Gastrocnemius medialis (tissue), 4 donors: Measurements from ENCODE around the gene DIABLO. TPM values are rescaled to one million over a fixed set of nuclear protein-coding genes. Genes with fewer than 3 reads are reported as not detected.

Source experiments
- ATAC-seq, 2 donors: fragments of 150-250 bp; one replicate each; pipeline ENCODE4 v1.9.1; 2016
- DNase-seq, 2 donors: peaks; one replicate each; pipeline ENCODE4 v3.0.0-alpha.2; 2019
- H3K27ac ChIP-seq, 4 donors: fragments of 200-600 bp; sonication (generic); 1 replicate in 1 of 4; 2 replicates in 3 of 4; pipeline ENCODE4 v1.5.1; 2016 to 2018; ENCODE audit warnings: mild to moderate bottlenecking in 2 of 4, moderate library complexity in 1 of 4
- H3K27me3 ChIP-seq, 3 donors: fragments of 200-600 bp; sonication (generic) in 2 of 3; 1 replicate in 1 of 3; 2 replicates in 2 of 3; pipeline versions ENCODE4 v1.5.1 to v1.6.0; 2016 to 2019; ENCODE audit warnings: mild to moderate bottlenecking in 1 of 3, moderate library complexity in 1 of 3
- H3K36me3 ChIP-seq, 2 donors: fragments of 200-600 bp; sonication (generic) in 1 of 2; one replicate each; pipeline ENCODE4 v1.5.1; 2017 to 2018
- H3K4me1 ChIP-seq, 2 donors: fragments of 200-600 bp; sonication (generic) in 1 of 2; one replicate each; pipeline ENCODE4 v1.5.1; 2016 to 2017; ENCODE audit warnings: mild to moderate bottlenecking in 2 of 2
- H3K4me3 ChIP-seq, 4 donors: fragments of 200-600 bp; sonication (generic) in 3 of 4; 1 replicate in 1 of 4; 2 replicates in 3 of 4; pipeline ENCODE4 v1.5.1; 2016 to 2019; ENCODE audit warnings: mild to moderate bottlenecking in 2 of 4
- H3K9me3 ChIP-seq, 3 donors: fragments of 200-600 bp; sonication (generic) in 2 of 3; 1 replicate in 1 of 3; 2 replicates in 2 of 3; pipeline ENCODE4 v1.5.1; 2016 to 2019
- POLR2A ChIP-seq, 2 donors: fragments of 450-650 bp; IDR thresholded peaks; one replicate each; pipeline ENCODE4 v1.6.1; 2017; ENCODE audit warnings: antibody characterized with exemption in 2 of 2, mild to moderate bottlenecking in 2 of 2, moderate library complexity in 2 of 2
- in situ Hi-C, 4 donors: fragments of 200-750 bp; cut with MboI; loops; one replicate each; pipeline versions ENCODE4 v1.15.0 to v1.8.0; 2017; ENCODE audit warnings: low sequenced_read_pairs in 4 of 4
- intact Hi-C: fragments of 100-400 bp; cut with DNase I; formaldehyde crosslinking; loops from one replicate; pipeline ENCODE4 v1.15.1; 2023; ENCODE audit warnings: low total_unique reads
- total RNA-seq, 4 donors: library from RNA; depleted of rRNA; stranded (reverse); fragments of >200 nt; gene quantifications; one replicate each; pipeline versions ENCODE4 v1.1.0 to v1.2.3, GENCODE V29; 2016
- TF ChIP-seq, protein P1 (sequence below), 5 experiments: fragments of 450-650 bp in 3 of 5; fragments of 200-600 bp in 2 of 5; sonication (generic) in 2 of 5; IDR thresholded peaks in 4 of 5; conservative IDR thresholded peaks in 1 of 5; 1 replicate in 4 of 5; 2 replicates in 1 of 5; pipeline ENCODE4 v1.5.1; 2016 to 2019; ENCODE audit warnings: antibody characterized with exemption in 5 of 5, mild to moderate bottlenecking in 3 of 5, moderate library complexity in 3 of 5

DIABLO gene
- total RNA-seq, 4 donors from 2014 or later: 32.8 to 63.8 (median 44.5) TPM

DNA sequence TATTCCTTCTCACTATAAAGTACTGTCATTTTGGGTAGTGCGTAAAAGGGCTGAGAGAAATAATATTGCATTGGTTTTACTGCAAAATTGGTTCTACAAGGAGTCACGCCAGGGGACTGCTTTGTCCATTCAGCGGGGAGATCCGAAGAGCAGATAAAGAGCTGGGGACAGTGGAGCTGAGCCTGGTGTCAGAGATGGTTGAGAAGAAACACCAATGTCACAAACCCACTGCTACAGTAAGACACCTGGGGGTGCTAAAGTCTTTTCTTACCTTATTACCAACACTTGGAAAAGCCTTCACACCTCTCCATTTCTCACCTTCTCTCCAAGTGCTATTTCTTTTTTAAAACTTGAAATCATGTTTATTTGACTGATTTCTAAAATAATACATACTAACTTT lies 66.0 kb downstream of the DIABLO start:
- intact Hi-C loops: no loop called here
- Histone ChIP-seq H3K9me3 (no peaks in the 10 kb centered on the region), H3K4me1 (no peaks in the 10 kb centered on the region), H3K4me3 (no peak overlapping the region), H3K36me3 (no peaks in the 10 kb centered on the region), H3K27ac (no peak overlapping the region), H3K27me3 (no peaks in the 10 kb centered on the region)
- DNase-seq (no peak), ATAC-seq (no peak)
- no peak for TF ChIP-seq POLR2A (IDR thresholded peaks at IDR 0.05)
- TF ChIP-seq, protein P1, sequence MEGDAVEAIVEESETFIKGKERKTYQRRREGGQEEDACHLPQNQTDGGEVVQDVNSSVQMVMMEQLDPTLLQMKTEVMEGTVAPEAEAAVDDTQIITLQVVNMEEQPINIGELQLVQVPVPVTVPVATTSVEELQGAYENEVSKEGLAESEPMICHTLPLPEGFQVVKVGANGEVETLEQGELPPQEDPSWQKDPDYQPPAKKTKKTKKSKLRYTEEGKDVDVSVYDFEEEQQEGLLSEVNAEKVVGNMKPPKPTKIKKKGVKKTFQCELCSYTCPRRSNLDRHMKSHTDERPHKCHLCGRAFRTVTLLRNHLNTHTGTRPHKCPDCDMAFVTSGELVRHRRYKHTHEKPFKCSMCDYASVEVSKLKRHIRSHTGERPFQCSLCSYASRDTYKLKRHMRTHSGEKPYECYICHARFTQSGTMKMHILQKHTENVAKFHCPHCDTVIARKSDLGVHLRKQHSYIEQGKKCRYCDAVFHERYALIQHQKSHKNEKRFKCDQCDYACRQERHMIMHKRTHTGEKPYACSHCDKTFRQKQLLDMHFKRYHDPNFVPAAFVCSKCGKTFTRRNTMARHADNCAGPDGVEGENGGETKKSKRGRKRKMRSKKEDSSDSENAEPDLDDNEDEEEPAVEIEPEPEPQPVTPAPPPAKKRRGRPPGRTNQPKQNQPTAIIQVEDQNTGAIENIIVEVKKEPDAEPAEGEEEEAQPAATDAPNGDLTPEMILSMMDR (IDR thresholded peaks at IDR 0.05 in 4 of 5, conservative IDR thresholded peaks at IDR 0.05 in 1 of 5): no peak
- in situ Hi-C loops: no loop called here

DNA sequence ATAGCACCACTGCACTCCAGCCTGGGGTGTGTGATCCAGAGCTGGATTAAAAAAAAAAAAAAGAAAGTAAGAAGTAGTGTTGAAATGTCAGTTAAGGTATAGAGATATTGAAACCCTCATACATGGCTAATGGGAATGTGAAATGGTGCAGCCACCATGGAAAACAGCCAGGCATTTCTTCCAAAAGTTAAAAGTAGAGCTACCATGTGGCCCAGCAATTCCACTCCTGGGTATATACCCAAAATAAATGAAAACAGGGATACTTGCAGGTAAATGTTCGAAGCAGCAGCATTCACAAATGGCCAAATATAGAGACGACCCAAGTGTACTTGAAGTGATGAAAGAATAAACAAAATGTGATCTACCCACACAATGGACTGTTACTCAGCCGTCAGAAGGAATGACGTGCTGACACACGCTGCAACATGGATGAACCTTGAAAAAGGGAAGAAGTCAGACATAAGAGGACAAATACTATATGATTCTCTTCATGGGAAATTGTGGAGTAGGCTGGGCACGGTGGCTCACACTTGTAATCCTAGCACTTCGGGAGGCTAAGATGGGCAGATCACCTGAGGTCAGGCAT lies 67.1 kb downstream of the DIABLO start:
- no peak for TF ChIP-seq POLR2A (IDR thresholded peaks at IDR 0.05)
- TF ChIP-seq, protein P1 (IDR thresholded peaks at IDR 0.05 in 4 of 5, conservative IDR thresholded peaks at IDR 0.05 in 1 of 5): no peak
- H3K27ac ChIP-seq: no peak overlapping the region
- intact Hi-C loops: no loop called here
- no peaks in the 10 kb centered on the region for H3K4me1 ChIP-seq
- no peaks in the 10 kb centered on the region for H3K36me3 ChIP-seq
- no peaks in the 10 kb centered on the region for H3K9me3 ChIP-seq
- H3K27me3 ChIP-seq: no peaks in the 10 kb centered on the region
- in situ Hi-C loops: no loop called here
- DNase-seq (no peak), ATAC-seq (no peak)
- no peak overlapping the region for H3K4me3 ChIP-seq

Other genes with a start within 250 kb of the DIABLO start
- gene BCL7A, start 204.2 kb downstream of the DIABLO start, total RNA-seq: 10 to 100 TPM in 3 of 4 donors, 1 to 10 TPM in 1; 9.8 to 23.5 (median 13.7) TPM
- gene MLXIP, start 147.3 kb downstream of the DIABLO start, total RNA-seq: 10 to 100 TPM; 36.6 to 89.4 (median 79.7) TPM
- gene IL31, start 51.8 kb downstream of the DIABLO start, total RNA-seq: not detected
- gene LRRC43, start 42.9 kb downstream of the DIABLO start, total RNA-seq: not detected
- not detected for gene B3GNT4, start 22.3 kb downstream of the DIABLO start, total RNA-seq
- 10 to 100 TPM; 16.1 to 27.1 (median 20.5) TPM for gene VPS33A, start 40.4 kb upstream of the DIABLO start, total RNA-seq
- gene CLIP1, start 196.6 kb upstream of the DIABLO start, total RNA-seq: 100 to 1,000 TPM; 371 to 626 (median 552) TPM